ENCODE results near the gene L3MBTL3.

L3MBTL3 gene

DNA sequence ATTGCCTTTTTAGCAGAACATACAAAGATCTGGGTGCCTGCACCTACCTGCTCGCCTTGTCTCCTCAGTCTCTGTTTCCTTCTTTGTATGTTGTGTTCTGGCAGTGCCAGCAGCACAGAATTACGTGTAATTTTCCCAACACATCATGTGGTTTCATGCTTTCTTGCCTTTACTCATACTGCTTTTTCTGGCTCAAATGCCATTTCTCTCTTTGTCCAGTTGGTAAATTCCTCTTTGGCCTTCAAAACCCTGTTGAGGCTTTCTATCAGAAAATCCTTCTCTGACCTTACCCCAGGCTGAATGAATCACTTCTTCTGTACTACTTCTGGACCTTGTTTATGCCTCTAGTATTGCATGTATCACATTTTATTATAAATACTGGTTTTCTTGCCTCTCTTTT lies 31.8 kb downstream of the L3MBTL3 start:
- TF ChIP-seq, protein P1, sequence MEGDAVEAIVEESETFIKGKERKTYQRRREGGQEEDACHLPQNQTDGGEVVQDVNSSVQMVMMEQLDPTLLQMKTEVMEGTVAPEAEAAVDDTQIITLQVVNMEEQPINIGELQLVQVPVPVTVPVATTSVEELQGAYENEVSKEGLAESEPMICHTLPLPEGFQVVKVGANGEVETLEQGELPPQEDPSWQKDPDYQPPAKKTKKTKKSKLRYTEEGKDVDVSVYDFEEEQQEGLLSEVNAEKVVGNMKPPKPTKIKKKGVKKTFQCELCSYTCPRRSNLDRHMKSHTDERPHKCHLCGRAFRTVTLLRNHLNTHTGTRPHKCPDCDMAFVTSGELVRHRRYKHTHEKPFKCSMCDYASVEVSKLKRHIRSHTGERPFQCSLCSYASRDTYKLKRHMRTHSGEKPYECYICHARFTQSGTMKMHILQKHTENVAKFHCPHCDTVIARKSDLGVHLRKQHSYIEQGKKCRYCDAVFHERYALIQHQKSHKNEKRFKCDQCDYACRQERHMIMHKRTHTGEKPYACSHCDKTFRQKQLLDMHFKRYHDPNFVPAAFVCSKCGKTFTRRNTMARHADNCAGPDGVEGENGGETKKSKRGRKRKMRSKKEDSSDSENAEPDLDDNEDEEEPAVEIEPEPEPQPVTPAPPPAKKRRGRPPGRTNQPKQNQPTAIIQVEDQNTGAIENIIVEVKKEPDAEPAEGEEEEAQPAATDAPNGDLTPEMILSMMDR (conservative IDR thresholded peaks at IDR 0.05; ENCODE audit: low read depth, low read length): no peak
- no peak for DNase-seq (ENCODE audit: low read depth)
- no peak overlapping the region for H3K4me3 ChIP-seq (ENCODE audit: low read length)

DNA sequence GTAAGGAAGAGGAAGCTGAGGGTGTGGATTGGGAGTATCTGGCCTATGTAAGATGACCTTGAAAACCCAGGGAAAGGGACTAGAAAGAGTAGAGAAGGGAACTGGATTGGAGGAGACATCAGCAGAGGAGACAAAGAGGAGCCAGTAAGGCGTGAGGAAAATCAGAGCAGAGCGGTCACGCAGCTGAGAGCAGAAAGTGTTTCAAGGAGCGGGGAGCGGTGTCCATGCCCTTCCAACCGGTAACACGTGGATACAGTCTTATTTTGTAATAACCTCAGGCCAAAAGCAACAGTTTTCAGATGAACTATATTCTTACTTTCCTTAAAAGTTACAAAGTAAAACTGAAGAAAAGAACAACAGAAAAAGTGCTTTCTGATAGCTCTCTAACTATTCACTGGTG lies 36.3 kb downstream of the L3MBTL3 start:
- TF ChIP-seq, protein P1 (conservative IDR thresholded peaks at IDR 0.05; ENCODE audit: low read depth, low read length): no peak
- no peak for DNase-seq (ENCODE audit: low read depth)
- no peak overlapping the region for H3K4me3 ChIP-seq (ENCODE audit: low read length)

GRCh38 chr6:130055271-130055670 lies 36.9 kb downstream of the L3MBTL3 start:
- H3K4me3 ChIP-seq (ENCODE audit: low read length): no peak overlapping the region
- TF ChIP-seq, protein P1 (conservative IDR thresholded peaks at IDR 0.05; ENCODE audit: low read depth, low read length): no peak
- DNase-seq (ENCODE audit: low read depth): no peak

DNA sequence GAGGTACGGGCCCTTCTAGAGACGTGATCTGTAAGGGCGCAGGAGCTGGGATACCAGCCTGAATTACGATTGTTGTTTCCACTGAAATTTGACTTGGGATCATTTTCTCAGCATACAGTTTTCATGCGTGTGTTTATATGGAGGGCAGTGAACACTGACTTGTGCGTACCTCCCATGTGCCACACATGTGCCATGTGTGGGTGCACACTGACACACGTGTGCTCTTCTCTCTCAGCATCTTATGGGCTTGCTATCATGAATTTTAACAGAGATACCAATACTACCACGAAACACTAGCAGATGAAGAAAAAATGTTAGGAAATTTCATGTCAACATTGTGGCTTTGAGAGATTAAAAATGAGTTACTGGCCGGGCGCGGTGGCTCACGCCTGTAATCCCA lies 39.1 kb downstream of the L3MBTL3 start:
- no peak overlapping the region for H3K4me3 ChIP-seq (ENCODE audit: low read length)
- TF ChIP-seq, protein P1 (conservative IDR thresholded peaks at IDR 0.05; ENCODE audit: low read depth, low read length): no peak
- no peak for DNase-seq (ENCODE audit: low read depth)

GRCh38 chr6:130063806-130064205 lies 45.4 kb downstream of the L3MBTL3 start:
- TF ChIP-seq, protein P1 (conservative IDR thresholded peaks at IDR 0.05; ENCODE audit: low read depth, low read length): no peak
- no peak overlapping the region for H3K4me3 ChIP-seq (ENCODE audit: low read length)
- no peak for DNase-seq (ENCODE audit: low read depth)

DNA sequence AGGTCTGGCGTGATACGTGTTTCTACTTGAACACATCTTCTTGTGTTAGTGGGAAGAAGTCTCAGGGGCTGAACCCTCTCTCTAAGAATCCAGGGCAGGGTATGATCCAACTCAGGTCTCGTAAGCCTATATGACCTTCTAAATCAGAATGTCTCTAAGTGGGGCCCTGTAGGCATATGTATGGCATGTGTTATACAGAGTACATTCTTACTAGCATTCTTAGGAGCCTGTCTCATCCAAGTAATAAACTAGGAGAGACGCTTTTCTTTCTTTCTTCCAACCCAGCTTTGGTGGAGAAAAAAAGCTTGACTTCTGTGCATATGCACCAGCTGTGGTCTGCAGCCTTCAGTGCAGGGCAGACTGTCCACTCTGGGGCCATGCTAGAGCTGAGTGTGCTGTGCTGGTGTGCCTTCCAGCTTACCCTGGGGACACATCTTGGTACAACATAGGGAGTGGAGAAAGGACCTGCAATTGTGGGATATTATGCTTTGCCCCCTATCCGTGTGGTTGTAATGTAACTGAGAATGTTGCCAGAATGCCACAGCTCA lies 47.3 kb downstream of the L3MBTL3 start:
- TF ChIP-seq, protein P1 (conservative IDR thresholded peaks at IDR 0.05; ENCODE audit: low read depth, low read length): no peak
- DNase-seq (ENCODE audit: low read depth): no peak
- no peak overlapping the region for H3K4me3 ChIP-seq (ENCODE audit: low read length)

DNA sequence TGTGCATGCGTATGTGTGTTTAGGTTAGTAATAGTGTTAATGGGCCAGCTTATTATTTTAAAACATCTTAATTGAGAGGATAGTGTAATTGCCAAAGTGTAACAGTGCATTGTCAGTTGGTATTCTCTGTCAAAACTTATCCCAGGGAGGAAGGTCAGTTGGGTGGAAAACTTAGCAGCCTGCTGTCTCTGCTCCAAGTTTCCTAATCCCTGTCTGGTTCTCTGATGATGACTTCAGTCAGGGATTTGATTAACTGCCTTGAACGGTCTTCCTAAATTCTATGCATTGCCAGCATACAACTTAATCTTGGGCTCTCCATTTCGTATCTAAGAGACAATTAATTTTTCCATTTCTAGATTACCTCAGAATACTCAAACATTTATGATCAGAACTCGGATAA lies 51.1 kb downstream of the L3MBTL3 start:
- no peak overlapping the region for H3K4me3 ChIP-seq (ENCODE audit: low read length)
- peak; percentile 5 for DNase-seq (ENCODE audit: low read depth)
- TF ChIP-seq, protein P1 (conservative IDR thresholded peaks at IDR 0.05; ENCODE audit: low read depth, low read length): no peak
